Iris pigment epithelial cell (primary cell): Measurements from ENCODE around the gene CSK.

ENCODE experiments used
- DNase-seq: peaks from one replicate; pipeline ENCODE4 v3.0.0-alpha.2; 2011; ENCODE audit warnings: low read depth

Gene CSK

GRCh38 chr15:74826364-74826819 lies 44.5 kb downstream of the CSK start, which contains the start of gene CPLX3:
TSS of gene CPLX3 (plus strand) at chr15:74826627. CDS start at chr15:74826704, 77 bp downstream.
- DNase-seq = no peak

GRCh38 chr15:74826921-74827320 lies 45.0 kb downstream of the CSK start:
- no peak for DNase-seq

DNA sequence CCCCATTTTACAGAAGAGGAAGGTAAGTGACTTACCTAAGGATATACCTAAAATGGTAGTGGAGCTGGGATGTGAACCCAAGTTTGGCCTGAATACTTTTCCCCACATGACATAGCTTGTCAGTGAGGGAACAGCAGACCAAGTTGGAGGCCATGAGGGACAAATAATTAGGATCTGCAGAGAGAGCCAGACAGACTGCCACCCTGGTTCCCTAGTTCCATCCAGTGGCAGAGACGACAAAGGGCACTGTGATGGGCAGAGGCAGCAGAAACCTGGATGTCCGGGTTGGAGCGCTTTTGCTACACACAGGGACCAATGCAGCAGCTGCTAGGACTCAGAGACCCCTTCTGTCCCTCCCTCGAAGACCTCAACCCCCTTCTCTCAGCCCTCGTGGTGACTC lies 45.7 kb downstream of the CSK start:
- DNase-seq = no peak

DNA sequence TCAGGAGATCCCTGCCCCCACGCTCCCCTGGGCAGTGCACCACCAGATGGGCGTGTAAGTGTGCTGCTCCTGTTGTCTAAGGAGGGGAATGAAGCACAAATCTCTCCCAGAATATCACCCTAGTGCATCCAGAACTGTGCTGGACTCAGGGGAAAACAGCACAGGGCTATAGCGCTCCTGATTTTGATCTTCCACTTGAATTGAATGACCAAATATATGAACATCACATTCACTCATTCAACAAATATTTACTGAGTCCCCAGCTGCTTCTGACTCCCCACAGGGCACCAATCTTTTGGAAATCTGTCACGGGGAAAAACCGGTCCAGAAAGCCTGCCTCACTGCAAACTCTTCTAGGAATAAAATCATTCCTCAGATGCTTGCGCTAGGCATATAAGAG lies 47.0 kb downstream of the CSK start:
- DNase-seq = no peak

DNA sequence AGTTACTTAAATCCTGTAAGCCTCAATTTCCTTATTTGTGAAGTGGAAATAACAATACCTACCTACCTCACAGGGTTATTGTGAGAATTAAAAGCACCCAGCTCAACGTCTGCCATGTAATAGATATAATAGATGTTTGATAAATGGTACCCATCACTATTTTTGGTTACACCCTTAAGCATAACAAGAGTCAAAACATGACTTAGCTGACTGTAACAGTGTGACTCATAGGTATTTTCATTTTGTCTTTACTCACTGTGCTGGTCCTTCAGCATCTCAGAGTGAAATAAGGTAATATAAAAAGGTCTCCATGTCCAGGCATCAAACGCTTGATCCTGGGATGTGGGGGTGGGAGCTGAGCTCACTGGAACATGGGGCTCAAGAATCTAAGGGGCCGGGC lies 47.6 kb downstream of the CSK start:
- no peak for DNase-seq

- no peak for DNase-seq
These were observed 48.1 kb downstream of the CSK start for GRCh38 chr15:74829991-74830390.

DNA sequence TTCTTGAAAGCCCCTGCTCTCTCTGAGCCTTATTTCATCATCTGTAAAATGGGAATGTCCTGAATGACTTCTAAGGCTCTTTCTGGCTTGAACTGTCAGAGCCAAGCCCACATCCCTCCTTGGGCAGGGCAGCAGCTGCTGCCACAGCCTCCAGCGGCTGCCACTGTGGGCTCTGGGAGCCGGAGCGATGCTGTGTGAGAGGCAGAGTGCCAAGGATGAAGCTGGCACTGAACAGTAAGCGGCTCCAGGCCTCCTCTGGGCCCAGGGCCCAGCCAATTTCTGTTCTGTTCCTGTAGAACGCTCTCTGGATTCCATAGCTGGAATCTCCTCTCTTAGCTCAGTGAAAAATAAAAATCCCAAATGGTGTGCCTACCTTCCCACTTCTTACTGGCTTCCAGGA lies 49.0 kb downstream of the CSK start:
- no peak for DNase-seq

DNA sequence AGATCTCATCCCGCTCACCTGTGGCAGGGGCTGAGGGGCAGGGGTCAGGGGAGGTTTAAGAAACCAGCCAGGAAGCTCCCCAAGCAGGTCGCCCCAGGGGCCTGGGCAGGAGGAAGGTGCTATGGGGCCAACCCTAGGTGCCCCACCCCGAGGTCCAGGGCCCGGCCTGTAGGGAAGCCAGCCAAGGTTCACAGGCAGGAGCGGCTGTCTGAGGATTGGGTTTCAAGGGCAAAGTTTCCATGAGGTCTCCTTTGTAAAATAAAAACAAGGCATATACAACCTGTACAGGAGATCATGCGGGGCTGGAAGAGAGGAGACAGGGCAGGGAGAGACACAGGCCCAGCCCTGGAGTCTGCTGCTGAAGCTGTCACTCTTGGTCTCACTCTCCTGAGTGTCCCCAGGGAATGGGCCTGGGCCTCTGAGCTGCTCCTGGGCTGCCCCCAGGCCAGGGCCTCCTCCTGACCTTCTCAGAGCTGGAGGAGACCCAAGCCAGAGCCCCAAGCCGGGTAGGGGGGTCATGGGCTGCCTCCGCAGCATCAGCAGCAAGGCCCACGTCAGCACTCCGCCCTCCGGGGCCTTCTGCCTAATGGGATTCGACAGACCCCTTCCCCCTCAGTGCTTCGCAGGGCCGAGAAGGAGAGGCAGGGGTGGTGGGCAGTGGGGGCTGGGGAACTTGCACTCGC lies 50.1 kb downstream of the CSK start:
- no peak for DNase-seq

DNA sequence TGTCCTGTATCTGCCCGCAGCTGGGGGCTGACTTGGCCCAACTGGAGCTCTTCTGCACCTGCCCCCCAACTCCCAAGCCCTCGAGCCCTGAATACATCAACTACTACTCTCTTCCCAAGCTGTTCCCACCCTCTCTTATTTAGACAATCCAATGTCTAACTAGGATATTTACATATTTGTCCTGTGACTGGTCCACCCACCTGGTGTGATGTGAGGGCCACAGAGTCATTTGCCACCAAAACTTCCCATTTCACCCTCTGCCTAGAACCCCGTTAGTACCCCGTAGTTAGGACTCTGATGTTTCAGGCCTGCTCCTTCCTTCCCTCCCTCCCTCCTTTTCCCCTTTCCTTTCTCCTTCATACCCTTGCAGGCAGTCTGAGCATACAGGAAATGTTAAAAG lies 50.9 kb downstream of the CSK start:
- DNase-seq = no peak

GRCh38 chr15:74833376-74834107 lies 51.7 kb downstream of the CSK start:
- no peak for DNase-seq

- peak; percentile 32 for DNase-seq
These were observed 53.5 kb downstream of the CSK start for GRCh38 chr15:74835312-74835823.

GRCh38 chr15:74836846-74837245 lies 55.0 kb downstream of the CSK start:
- DNase-seq = no peak

GRCh38 chr15:74837482-74838136 lies 55.7 kb downstream of the CSK start:
- DNase-seq = no peak

DNA sequence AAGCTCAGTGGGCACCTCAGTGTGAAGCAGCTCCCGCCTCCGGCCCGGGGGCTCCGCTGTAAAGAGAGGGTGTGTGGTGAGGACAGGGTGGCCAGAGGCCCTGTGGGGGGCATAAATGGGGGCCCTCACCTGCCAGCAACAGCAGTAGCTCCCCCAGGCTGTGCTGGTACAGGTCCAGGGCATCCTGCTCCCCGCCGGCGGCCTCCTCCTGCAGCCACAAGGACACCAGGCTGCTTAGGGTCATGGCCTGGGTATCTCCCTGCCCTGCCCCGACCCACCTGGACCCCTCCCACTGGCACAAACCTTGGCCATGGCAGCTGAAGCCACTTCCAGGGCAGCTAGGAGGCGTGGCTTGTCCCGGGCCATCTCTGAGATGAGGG lies 56.2 kb downstream of the CSK start:
- no peak for DNase-seq

GRCh38 chr15:74838746-74839525 lies 57.1 kb downstream of the CSK start:
- no peak for DNase-seq

- no peak for DNase-seq
These were observed 57.9 kb downstream of the CSK start for GRCh38 chr15:74839526-74840395.

- no peak for DNase-seq
These were observed 59.2 kb downstream of the CSK start for GRCh38 chr15:74840851-74841775.

GRCh38 chr15:74841891-74842373 lies 60.1 kb downstream of the CSK start:
- DNase-seq = no peak

DNA sequence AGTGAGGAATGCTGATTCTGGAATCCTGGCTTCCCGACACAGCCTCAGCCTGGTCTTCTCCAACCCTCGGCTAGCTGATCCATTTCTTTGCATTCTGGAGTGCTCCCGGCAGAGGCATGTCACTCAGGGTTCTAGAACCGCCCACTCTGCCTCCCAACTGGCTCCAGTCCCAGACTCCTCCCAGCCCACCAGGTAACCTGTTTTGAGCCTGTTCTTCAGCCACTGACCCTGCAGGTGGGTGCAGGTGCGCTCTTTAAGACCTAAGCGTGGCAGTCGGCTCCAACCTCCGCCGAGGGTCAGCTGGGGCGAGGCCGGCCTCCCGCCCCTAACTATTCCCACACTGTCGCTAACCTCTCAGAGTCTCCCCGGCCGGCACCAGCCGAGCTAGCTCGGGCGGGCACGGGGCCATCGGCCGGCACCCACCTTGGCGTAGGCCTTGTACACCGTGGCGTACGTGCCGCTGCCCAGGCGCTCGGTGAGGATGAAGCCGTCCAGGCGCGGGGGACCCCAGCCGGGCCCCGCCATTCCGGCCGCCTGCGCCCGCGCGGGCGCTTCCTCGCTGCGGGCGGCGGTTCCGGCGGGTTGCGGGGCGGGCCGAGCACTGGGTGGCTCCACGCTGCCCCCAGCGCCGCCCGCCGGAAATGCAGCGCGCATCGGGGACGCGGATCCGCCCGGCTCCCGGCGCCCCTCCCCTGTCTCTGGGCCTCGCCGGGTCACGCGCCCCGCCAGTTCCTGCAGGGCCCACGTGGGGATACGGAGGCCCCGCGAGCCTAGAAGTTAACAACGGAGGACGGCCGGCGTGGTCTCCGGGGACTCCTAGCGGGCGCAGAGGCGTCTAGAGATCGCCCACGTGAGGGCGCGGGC lies 60.9 kb downstream of the CSK start, which contains the start of gene ULK3:
TSS of gene ULK3 (minus strand) at position 576 of the 864 bp plus-strand sequence. CDS start at position 525, 51 bp downstream.
- DNase-seq = peak; percentile 89
